ENCODE measurements around the gene POTEI. TPM values are rescaled to one million over a fixed set of nuclear protein-coding genes. Genes with fewer than 3 reads are reported as not detected.
"Not testable (repeated sequence)": the region's sequence is repeated elsewhere in the genome, so short reads cannot be mapped to it uniquely, and the experiment has no call there.

Gene POTEI
- polyA plus RNA-seq, 2 donors: not detected

DNA sequence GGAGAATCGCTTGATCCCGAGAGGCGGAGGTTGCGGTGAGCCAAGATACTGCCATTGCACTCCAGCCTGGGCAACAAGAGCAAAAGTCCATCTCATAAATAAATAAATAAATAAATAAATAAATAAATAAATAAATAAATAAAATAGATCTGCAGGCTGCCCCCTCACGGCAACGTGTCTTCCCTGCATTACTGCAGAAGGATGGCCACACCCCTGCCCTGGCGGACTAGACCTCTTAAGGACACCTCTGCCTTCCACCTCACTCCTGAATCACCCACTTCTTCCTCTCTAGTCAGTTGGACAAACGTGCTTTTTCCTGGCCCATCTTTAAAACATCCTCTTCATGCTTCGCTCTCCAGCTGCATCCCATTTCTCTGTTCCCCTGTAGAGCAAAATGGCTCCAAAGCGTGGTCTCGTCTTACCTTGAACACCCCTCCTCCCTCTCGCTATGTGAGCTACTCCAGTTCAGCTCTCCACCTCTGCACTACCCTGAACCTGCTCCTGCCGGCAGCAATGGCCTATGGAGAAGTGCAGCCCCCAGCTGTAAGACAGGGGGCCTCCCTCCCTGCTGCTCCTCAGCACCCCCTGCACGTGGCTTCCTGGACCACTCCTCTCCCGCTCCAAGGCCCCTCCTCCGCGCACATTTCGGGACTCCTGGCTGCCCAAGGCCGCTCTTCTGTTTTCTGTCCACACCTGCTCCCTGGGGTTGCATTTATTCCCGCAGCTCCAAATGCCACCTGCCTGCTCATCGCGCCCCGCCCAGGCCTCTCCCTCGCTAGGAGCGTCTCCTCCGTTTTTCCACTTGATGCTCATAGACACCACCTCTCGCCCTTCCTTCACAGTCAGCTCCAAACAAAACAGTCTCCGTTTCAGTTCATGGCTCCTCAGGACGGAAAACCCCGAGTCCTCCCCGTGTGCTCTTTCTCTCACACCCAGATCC lies 1.9 kb upstream of the POTEI start:
- not testable (repeated sequence) for H3K9me3 ChIP-seq (ENCODE audit: control insufficient read depth in 2 of 2, insufficient read depth in 1 of 2, low read depth in 1 of 2, low read length in 1 of 2); H3K4me1 ChIP-seq (ENCODE audit: control insufficient read depth in 2 of 2, insufficient read depth in 2 of 2, low read length in 1 of 2); H3K27me3 ChIP-seq (ENCODE audit: control insufficient read depth in 1 of 2, insufficient read depth in 2 of 2, low read length in 2 of 2); H3K36me3 ChIP-seq (ENCODE audit: control insufficient read depth in 2 of 2, insufficient read depth in 2 of 2, low read length in 1 of 2); H3K27ac ChIP-seq (ENCODE audit: low read depth in 2 of 2, low read length in 1 of 2); H3K4me3 ChIP-seq (ENCODE audit: low read depth in 1 of 2, low read length in 2 of 2)
- WGBS, 2 donors: 62% methylated on average over 2 of the region's 31 CpGs; no CpG with 5 or more reads in 1 of the 2 donors

DNA sequence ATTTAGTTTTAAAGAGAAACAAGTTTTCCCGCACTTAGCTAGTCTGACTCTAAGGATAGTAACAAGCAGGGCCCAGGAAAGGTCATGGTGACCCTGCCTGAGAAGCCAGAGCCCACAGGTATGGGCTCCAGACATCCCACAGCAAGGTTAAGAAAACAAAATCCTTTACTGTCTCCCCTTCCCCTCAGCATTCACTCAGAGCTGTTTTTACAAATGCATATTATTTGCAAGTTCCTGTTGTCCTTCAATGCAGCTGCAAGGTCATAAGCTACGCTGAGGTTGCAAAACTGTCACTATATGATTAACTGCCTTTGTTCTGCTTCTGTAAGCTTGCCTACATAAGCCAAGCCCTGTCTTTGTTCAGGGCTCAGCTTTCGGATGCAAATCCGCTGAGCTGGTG lies 18.1 kb downstream of the POTEI start:
- not testable (repeated sequence) for H3K4me3 ChIP-seq (ENCODE audit: low read depth in 1 of 2, low read length in 2 of 2)
- WGBS, 2 donors: 42 to 100% methylated on average over 1 to 3 of the region's 4 CpGs

DNA sequence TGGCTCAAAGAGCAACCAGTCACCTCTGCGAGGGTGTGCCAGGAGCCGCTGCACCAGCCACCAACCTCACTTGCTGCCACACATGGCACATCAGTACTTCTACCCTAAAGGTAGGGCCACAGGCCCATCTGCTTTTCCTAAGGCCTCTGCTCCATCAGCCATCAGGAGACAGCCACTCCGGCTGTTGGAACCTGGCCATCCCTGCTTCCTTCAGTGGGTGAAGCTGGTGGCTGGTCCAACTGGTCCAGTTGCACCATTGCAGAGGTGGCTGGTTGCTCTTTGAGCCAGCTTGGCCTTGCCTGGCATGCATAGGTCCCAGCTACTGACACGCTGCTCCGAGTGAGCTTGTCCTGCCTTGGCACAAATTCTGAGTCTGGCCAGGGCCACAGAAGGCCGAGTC lies 53.7 kb downstream of the POTEI start:
- H3K27me3 ChIP-seq (ENCODE audit: control insufficient read depth in 1 of 2, insufficient read depth in 2 of 2, low read length in 2 of 2); H3K4me1 ChIP-seq (ENCODE audit: control insufficient read depth in 2 of 2, insufficient read depth in 2 of 2, low read length in 1 of 2): not testable (repeated sequence)
- WGBS, 2 donors: 85 to 94% methylated on average over 4 to 6 of the region's 6 CpGs

More for the DNA sequence above, 18.1 kb downstream of the POTEI start:
- H3K4me1 ChIP-seq (ENCODE audit: control insufficient read depth in 2 of 2, insufficient read depth in 2 of 2, low read length in 1 of 2); H3K9me3 ChIP-seq (ENCODE audit: control insufficient read depth in 2 of 2, insufficient read depth in 1 of 2, low read depth in 1 of 2, low read length in 1 of 2); H3K27ac ChIP-seq (ENCODE audit: low read depth in 2 of 2, low read length in 1 of 2); H3K27me3 ChIP-seq (ENCODE audit: control insufficient read depth in 1 of 2, insufficient read depth in 2 of 2, low read length in 2 of 2); H3K36me3 ChIP-seq (ENCODE audit: control insufficient read depth in 2 of 2, insufficient read depth in 2 of 2, low read length in 1 of 2): not testable (repeated sequence)

DNA sequence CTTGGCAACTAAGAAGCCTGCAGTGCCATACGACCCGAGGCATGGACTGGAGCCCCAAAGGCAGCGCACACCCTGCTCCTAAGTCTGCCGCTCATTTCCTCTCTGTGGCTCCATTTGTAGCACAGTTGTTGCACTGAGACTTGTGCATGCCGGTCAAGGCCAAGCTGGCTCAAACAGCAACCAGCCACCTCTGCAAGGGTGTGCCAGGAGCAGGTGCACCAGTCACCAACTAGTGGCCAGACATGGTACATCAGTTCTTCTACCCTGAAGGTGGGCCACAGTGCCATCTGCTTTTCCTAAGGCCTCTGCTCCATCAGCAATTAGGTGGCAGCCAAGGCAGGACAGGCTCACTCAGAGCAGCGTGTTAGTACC lies 54.4 kb downstream of the POTEI start:
- 85 to 93% methylated on average over 5 to 6 of the region's 6 CpGs for WGBS, 2 donors
- not testable (repeated sequence) for H3K4me3 ChIP-seq (ENCODE audit: low read depth in 1 of 2, low read length in 2 of 2); H3K27ac ChIP-seq (ENCODE audit: low read depth in 2 of 2, low read length in 1 of 2); H3K4me1 ChIP-seq (ENCODE audit: control insufficient read depth in 2 of 2, insufficient read depth in 2 of 2, low read length in 1 of 2); H3K36me3 ChIP-seq (ENCODE audit: control insufficient read depth in 2 of 2, insufficient read depth in 2 of 2, low read length in 1 of 2); H3K27me3 ChIP-seq (ENCODE audit: control insufficient read depth in 1 of 2, insufficient read depth in 2 of 2, low read length in 2 of 2); H3K9me3 ChIP-seq (ENCODE audit: control insufficient read depth in 2 of 2, insufficient read depth in 1 of 2, low read depth in 1 of 2, low read length in 1 of 2)

More for the DNA sequence above, 53.7 kb downstream of the POTEI start:
- not testable (repeated sequence) for H3K36me3 ChIP-seq (ENCODE audit: control insufficient read depth in 2 of 2, insufficient read depth in 2 of 2, low read length in 1 of 2); H3K9me3 ChIP-seq (ENCODE audit: control insufficient read depth in 2 of 2, insufficient read depth in 1 of 2, low read depth in 1 of 2, low read length in 1 of 2); H3K27ac ChIP-seq (ENCODE audit: low read depth in 2 of 2, low read length in 1 of 2); H3K4me3 ChIP-seq (ENCODE audit: low read depth in 1 of 2, low read length in 2 of 2)

DNA sequence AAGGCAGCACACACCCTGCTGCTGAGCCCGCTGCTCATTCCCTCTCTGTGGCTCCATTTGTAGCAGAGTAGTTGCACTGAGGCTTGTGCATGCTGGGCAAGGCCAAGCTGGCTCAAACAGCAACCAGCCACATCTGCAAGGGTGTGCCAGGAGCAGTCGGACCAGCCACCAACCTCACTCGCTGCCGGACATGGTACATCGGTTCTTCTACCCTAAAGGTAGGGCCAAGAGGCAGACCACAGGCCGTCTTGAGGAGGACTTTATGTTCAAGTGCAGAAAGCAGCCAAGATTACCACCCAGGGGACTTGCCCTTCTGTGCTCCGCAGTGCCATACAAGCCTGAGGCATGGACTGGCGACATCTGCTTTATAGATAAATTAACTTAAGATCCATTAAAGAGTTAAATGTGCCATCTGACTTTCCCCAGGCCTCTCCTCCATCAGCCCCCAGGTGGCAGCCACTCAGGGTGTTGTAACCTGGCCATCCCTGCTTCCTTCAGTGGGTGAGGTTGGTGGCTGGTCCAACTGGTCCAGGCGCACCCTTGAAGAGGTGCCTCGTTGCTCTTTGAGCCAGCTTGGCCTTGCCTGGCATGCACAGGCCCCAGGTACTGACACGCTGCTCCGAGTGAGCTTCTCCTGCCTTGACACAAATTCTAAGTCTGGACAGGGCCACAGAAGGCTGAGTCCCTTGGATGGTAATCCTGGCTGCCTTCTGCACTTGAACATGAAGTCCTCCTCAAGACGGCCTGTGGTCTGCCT lies 55.0 kb downstream of the POTEI start:
- not testable (repeated sequence) for H3K4me3 ChIP-seq (ENCODE audit: low read depth in 1 of 2, low read length in 2 of 2); H3K36me3 ChIP-seq (ENCODE audit: control insufficient read depth in 2 of 2, insufficient read depth in 2 of 2, low read length in 1 of 2); H3K9me3 ChIP-seq (ENCODE audit: control insufficient read depth in 2 of 2, insufficient read depth in 1 of 2, low read depth in 1 of 2, low read length in 1 of 2); H3K27ac ChIP-seq (ENCODE audit: low read depth in 2 of 2, low read length in 1 of 2); H3K4me1 ChIP-seq (ENCODE audit: control insufficient read depth in 2 of 2, insufficient read depth in 2 of 2, low read length in 1 of 2); H3K27me3 ChIP-seq (ENCODE audit: control insufficient read depth in 1 of 2, insufficient read depth in 2 of 2, low read length in 2 of 2)
- 84 to 89% methylated on average over 12 to 13 of the region's 13 CpGs for WGBS, 2 donors

DNA sequence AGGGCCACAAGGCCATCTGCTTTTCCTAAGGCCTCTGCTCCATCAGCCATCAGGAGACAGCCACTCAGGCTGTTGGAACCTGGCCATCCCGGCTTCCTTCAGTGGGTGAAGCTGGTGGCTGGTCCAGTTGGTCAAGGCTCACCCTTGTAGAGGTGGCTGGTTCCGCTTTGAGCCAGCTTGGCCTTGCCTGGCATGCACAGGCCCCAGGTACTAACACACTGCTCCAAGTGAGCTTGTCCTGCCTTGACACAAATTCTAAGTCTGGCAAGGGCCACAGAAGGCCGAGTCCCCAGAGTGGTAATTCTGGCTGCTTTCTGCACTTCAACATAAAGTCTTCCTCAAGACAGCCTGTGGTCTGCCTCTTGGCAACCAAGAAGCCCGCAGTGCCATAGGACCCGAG lies 56.2 kb downstream of the POTEI start:
- not testable (repeated sequence) for H3K27ac ChIP-seq (ENCODE audit: low read depth in 2 of 2, low read length in 1 of 2); H3K4me1 ChIP-seq (ENCODE audit: control insufficient read depth in 2 of 2, insufficient read depth in 2 of 2, low read length in 1 of 2); H3K4me3 ChIP-seq (ENCODE audit: low read depth in 1 of 2, low read length in 2 of 2); H3K36me3 ChIP-seq (ENCODE audit: control insufficient read depth in 2 of 2, insufficient read depth in 2 of 2, low read length in 1 of 2); H3K27me3 ChIP-seq (ENCODE audit: control insufficient read depth in 1 of 2, insufficient read depth in 2 of 2, low read length in 2 of 2); H3K9me3 ChIP-seq (ENCODE audit: control insufficient read depth in 2 of 2, insufficient read depth in 1 of 2, low read depth in 1 of 2, low read length in 1 of 2)
- 87 to 91% methylated on average over 3 to 4 of the region's 5 CpGs for WGBS, 2 donors

DNA sequence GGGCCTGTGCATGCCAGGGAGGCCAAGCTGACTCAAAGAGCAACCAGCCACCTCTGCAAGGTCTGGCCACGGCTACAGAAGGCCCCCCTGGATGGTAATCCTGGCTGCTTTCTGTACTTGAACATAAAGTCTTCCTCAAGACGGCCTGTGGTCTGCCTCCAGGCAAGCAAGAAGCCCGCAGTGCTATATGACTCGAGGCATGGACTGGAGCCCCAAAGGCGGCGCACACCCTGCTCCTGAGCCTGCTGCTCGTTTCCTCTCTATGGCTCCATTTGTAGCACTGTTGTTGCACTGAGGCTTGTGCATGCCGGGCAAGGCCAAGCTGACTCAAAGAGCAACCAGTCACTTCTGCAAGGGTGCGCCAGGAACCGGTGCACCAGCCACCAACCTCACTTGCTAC lies 57.3 kb downstream of the POTEI start:
- not testable (repeated sequence) for H3K9me3 ChIP-seq (ENCODE audit: control insufficient read depth in 2 of 2, insufficient read depth in 1 of 2, low read depth in 1 of 2, low read length in 1 of 2); H3K27ac ChIP-seq (ENCODE audit: low read depth in 2 of 2, low read length in 1 of 2); H3K4me3 ChIP-seq (ENCODE audit: low read depth in 1 of 2, low read length in 2 of 2); H3K27me3 ChIP-seq (ENCODE audit: control insufficient read depth in 1 of 2, insufficient read depth in 2 of 2, low read length in 2 of 2); H3K4me1 ChIP-seq (ENCODE audit: control insufficient read depth in 2 of 2, insufficient read depth in 2 of 2, low read length in 1 of 2); H3K36me3 ChIP-seq (ENCODE audit: control insufficient read depth in 2 of 2, insufficient read depth in 2 of 2, low read length in 1 of 2)
- 77 to 86% methylated on average over 7 to 10 of the region's 10 CpGs for WGBS, 2 donors

DNA sequence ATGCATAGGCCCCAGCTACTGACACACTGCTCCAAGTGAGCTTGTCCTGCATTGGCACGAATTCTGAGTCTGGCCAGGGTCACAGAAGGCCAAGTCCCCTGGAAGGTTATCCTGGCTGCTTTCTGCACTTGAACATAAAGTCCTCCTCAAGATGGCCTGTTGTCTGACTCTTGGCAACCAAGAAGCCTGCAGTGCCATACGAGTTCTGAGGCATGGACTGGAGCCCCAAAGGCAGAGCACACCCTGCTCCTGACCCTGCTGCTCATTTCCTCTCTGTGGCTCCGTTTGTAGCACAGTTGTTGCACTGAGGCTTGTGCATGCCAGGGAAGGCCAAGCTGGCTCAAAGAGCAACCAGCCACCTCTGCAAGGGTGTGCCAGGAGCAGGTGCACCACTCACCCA lies 57.9 kb downstream of the POTEI start:
- 48 to 61% methylated on average over 3 of the region's 3 CpGs for WGBS, 2 donors

DNA sequence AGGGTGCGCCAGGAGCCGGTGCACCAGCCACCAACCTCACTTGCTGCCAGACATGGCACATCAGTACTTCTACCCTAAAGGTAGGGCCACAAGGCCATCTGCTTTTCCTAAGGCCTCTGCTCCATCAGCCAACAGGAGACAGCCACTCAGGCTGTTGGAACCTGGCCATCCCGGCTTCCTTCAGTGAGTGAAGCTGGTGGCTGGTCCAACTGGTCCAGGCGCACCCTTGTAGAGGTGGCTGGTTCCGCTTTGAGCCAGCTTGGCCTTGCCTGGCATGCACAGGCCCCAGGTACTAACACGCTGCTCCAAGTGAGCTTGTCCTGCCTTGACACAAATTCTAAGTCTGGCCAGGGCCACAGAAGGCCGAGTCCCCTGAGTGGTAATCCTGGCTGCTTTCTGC lies 58.8 kb downstream of the POTEI start:
- WGBS, 2 donors: 81 to 87% methylated on average over 3 to 5 of the region's 7 CpGs
- not testable (repeated sequence) for H3K4me3 ChIP-seq (ENCODE audit: low read depth in 1 of 2, low read length in 2 of 2); H3K9me3 ChIP-seq (ENCODE audit: control insufficient read depth in 2 of 2, insufficient read depth in 1 of 2, low read depth in 1 of 2, low read length in 1 of 2); H3K27me3 ChIP-seq (ENCODE audit: control insufficient read depth in 1 of 2, insufficient read depth in 2 of 2, low read length in 2 of 2); H3K36me3 ChIP-seq (ENCODE audit: control insufficient read depth in 2 of 2, insufficient read depth in 2 of 2, low read length in 1 of 2); H3K4me1 ChIP-seq (ENCODE audit: control insufficient read depth in 2 of 2, insufficient read depth in 2 of 2, low read length in 1 of 2); H3K27ac ChIP-seq (ENCODE audit: low read depth in 2 of 2, low read length in 1 of 2)

More for the DNA sequence above, 57.9 kb downstream of the POTEI start:
- not testable (repeated sequence) for H3K27ac ChIP-seq (ENCODE audit: low read depth in 2 of 2, low read length in 1 of 2); H3K27me3 ChIP-seq (ENCODE audit: control insufficient read depth in 1 of 2, insufficient read depth in 2 of 2, low read length in 2 of 2); H3K36me3 ChIP-seq (ENCODE audit: control insufficient read depth in 2 of 2, insufficient read depth in 2 of 2, low read length in 1 of 2); H3K9me3 ChIP-seq (ENCODE audit: control insufficient read depth in 2 of 2, insufficient read depth in 1 of 2, low read depth in 1 of 2, low read length in 1 of 2); H3K4me3 ChIP-seq (ENCODE audit: low read depth in 1 of 2, low read length in 2 of 2); H3K4me1 ChIP-seq (ENCODE audit: control insufficient read depth in 2 of 2, insufficient read depth in 2 of 2, low read length in 1 of 2)

DNA sequence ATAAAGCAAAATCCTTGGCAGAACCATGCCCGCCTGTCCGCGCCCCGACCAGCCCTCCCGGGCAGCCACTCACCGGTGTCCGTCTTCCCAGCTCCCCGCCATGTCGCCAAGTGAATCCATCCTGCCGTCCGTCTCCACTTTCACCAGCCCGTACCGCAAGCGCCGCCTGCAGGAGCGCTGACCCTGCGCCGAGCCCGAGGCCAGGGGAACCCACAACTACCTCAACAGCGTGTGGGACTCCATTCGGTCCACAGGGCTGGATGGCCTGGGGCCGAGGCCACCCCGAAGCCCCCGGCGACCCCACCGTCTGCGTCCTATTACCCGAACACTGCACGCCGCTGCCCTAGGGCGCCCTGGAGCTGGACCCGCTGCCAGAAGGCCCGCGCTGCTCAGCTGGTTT lies 81.5 kb downstream of the POTEI start:
- not testable (repeated sequence) for H3K36me3 ChIP-seq (ENCODE audit: control insufficient read depth in 2 of 2, insufficient read depth in 2 of 2, low read length in 1 of 2); H3K27ac ChIP-seq (ENCODE audit: low read depth in 2 of 2, low read length in 1 of 2); H3K27me3 ChIP-seq (ENCODE audit: control insufficient read depth in 1 of 2, insufficient read depth in 2 of 2, low read length in 2 of 2); H3K9me3 ChIP-seq (ENCODE audit: control insufficient read depth in 2 of 2, insufficient read depth in 1 of 2, low read depth in 1 of 2, low read length in 1 of 2); H3K4me1 ChIP-seq (ENCODE audit: control insufficient read depth in 2 of 2, insufficient read depth in 2 of 2, low read length in 1 of 2)
- WGBS, 2 donors: 3% methylated on average over 27 to 34 of the region's 34 CpGs
- peak overlapping the region in 1 of 2 donors; percentile 19 for H3K4me3 ChIP-seq (ENCODE audit: low read depth in 1 of 2, low read length in 2 of 2)
